HepG2 (cell line): ENCODE measurements around the gene HNRNPH3. TPM values are rescaled to one million over a fixed set of nuclear protein-coding genes. Genes with fewer than 3 reads are reported as not detected.

Experiments
- ATAC-seq: fragments of 200-7000 bp; cut with Tn5 transposase; 3 replicates; pipeline ENCODE4 v1.9.1; 2020; ENCODE audit warnings: mild to moderate bottlenecking, moderate library complexity
- BruUV-seq: library from RNA; stranded (reverse); fragments of 400-500 nt; replicated peaks from 2 replicates; lab custom pipeline; 2021; lab: Mats Ljungman, UMichigan
- CTCF ChIA-PET: fragments of 300-600 bp; formaldehyde crosslinking; extraction: SDS; loops from one replicate; lab custom pipeline; 2021; ENCODE audit warnings: low total read pairs, inconsistent platforms, low intra/inter-chr PET ratio; lab: Yijun Ruan, JAX
- POLR2A ChIA-PET: fragments of 350-600 bp; sonication (Branson Sonifier 250); formaldehyde crosslinking; loops from one replicate; lab custom pipeline; 2020; ENCODE audit warnings: antibody characterized with exemption, inconsistent platforms; lab: Yijun Ruan, JAX
- DNase-seq: peaks from one replicate; pipeline ENCODE4 v3.0.0-alpha.2; 2015; ENCODE audit warnings: low spot score
- FAIRE-seq: peaks from 3 replicates; lab custom pipeline; 2011; peaks lifted over from hg19 to GRCh38; lab: Jason Lieb, UNC
- H2AFZ ChIP-seq: one replicate; pipeline ENCODE4 v1.6.1; 2011; ENCODE audit warnings: low read length, inconsistent platforms
- H3K27ac ChIP-seq: fragments of 300-600 bp; 3 replicates; pipeline ENCODE4 v1.8.0; 2011; ENCODE audit warnings: mixed run types, mild to moderate bottlenecking, mixed read lengths, low read length, inconsistent platforms; ENCODE audit not compliant: insufficient read depth; ENCODE audit errors: extremely low read length
- H3K27me3 ChIP-seq, 2 experiments: fragments of 200-600 bp in 1 of 2; 2 replicates in 1 of 2; 3 replicates in 1 of 2; pipeline versions ENCODE4 v1.6.0 to v1.8.0; 2011; ENCODE audit warnings: low read length in 2 of 2, mild to moderate bottlenecking in 2 of 2, moderate library complexity in 2 of 2, inconsistent platforms in 1 of 2; ENCODE audit not compliant: insufficient read depth in 2 of 2, control insufficient read depth in 1 of 2
- H3K36me3 ChIP-seq, 2 experiments: fragments of 200-600 bp in 1 of 2; replicated peaks in 1 of 2; 2 replicates in 1 of 2; 3 replicates in 1 of 2; pipeline versions ENCODE4 v1.5.1 to v1.8.0; 2011; ENCODE audit warnings: low read length in 2 of 2, inconsistent platforms in 1 of 2; ENCODE audit not compliant: insufficient read depth in 2 of 2, control insufficient read depth in 1 of 2
- H3K4me1 ChIP-seq: 2 replicates; pipeline ENCODE4 v1.5.1; 2012; ENCODE audit warnings: low read length, inconsistent platforms; ENCODE audit not compliant: insufficient read depth
- H3K4me2 ChIP-seq: 2 replicates; pipeline ENCODE4 v1.6.0; 2011; ENCODE audit warnings: low read depth, low read length, inconsistent platforms
- H3K4me3 ChIP-seq, 3 experiments: fragments of 200-600 bp in 1 of 3; sonication (generic), shearing (Covaris generic) in 1 of 3; replicated peaks in 1 of 3; 2 replicates each; pipeline ENCODE4 v1.5.1; 2011 to 2016; ENCODE audit warnings: low read length in 3 of 3, inconsistent platforms in 2 of 3, low read depth in 2 of 3, mild to moderate bottlenecking in 2 of 3, control low read depth in 1 of 3, mixed read lengths in 1 of 3; ENCODE audit not compliant: insufficient read depth in 1 of 3
- H3K79me2 ChIP-seq: one replicate; pipeline ENCODE4 v1.6.1; 2011; ENCODE audit warnings: low read length, inconsistent platforms; ENCODE audit not compliant: insufficient read depth
- H3K9ac ChIP-seq: 2 replicates; pipeline ENCODE4 v1.6.0; 2011; ENCODE audit warnings: mild to moderate bottlenecking, low read depth, low read length, inconsistent platforms; ENCODE audit not compliant: insufficient read depth
- H3K9me3 ChIP-seq: 2 replicates; pipeline ENCODE4 v1.5.1; 2012; ENCODE audit warnings: mild to moderate bottlenecking, low read length
- H4K20me1 ChIP-seq: 2 replicates; pipeline ENCODE4 v1.6.0; 2011; ENCODE audit warnings: inconsistent platforms, mild to moderate bottlenecking, low read length, moderate library complexity; ENCODE audit not compliant: insufficient read depth
- AGO1 ChIP-seq: fragments of 200-400 bp; formaldehyde crosslinking; IDR thresholded peaks from 2 replicates; pipeline ENCODE4 v1.6.1; 2017; ENCODE audit warnings: mild to moderate bottlenecking, low read depth, low read length, moderate library complexity; ENCODE audit not compliant: poor library complexity, severe bottlenecking
- EED ChIP-seq: sonication (generic); formaldehyde crosslinking; IDR thresholded peaks from 2 replicates; pipeline ENCODE4 v1.5.0; 2020; ENCODE audit warnings: mild to moderate bottlenecking, missing genetic modification reagents
- MLLT10 ChIP-seq: sonication (generic); formaldehyde crosslinking; IDR thresholded peaks from 2 replicates; pipeline ENCODE4 v1.4.0; 2020; ENCODE audit warnings: missing genetic modification reagents
- U2AF1 ChIP-seq: fragments of 200-400 bp; formaldehyde crosslinking; optimal IDR thresholded peaks from 2 replicates; pipeline ENCODE3; 2017; ENCODE audit warnings: mild to moderate bottlenecking, low read depth, low read length
- ZNF563 ChIP-seq: sonication (generic); formaldehyde crosslinking; IDR thresholded peaks from 2 replicates; pipeline ENCODE4 v1.8.0; 2022; ENCODE audit warnings: mild to moderate bottlenecking, moderate library complexity, missing genetic modification reagents
- ZNF629 ChIP-seq: sonication (generic); formaldehyde crosslinking; conservative IDR thresholded peaks from 2 replicates; pipeline ENCODE4 v1.5.0; 2020; ENCODE audit warnings: missing genetic modification reagents
- ZNF713 ChIP-seq: sonication (generic); formaldehyde crosslinking; IDR thresholded peaks from 2 replicates; pipeline ENCODE4 v1.4.0; 2020; ENCODE audit warnings: mild to moderate bottlenecking, missing genetic modification reagents
- WGBS: methylation state at CpG from one replicate; pipeline ENCODE4 v1.1.6; 2017; ENCODE audit warnings: low lambda C conversion rate; 5-methylcytosine and 5-hydroxymethylcytosine counted together
- in situ Hi-C: cut with HindIII; loops from 2 replicates; pipeline ENCODE4 v1.10.0; 2017; ENCODE audit warnings: low pct_unique_long_range_greater_than_20kb; ENCODE audit not compliant: extremely low pct_ligation_motif_present
- intact Hi-C: fragments of 100-400 bp; cut with micrococcal nuclease; formaldehyde crosslinking; loops from one replicate; pipeline ENCODE4 v1.10.0; 2022; ENCODE audit not compliant: unreplicated experiment
- polyA plus RNA-seq, 8 experiments: library from polyadenylated mRNA; depleted of rRNA in 3 of 8; stranded (reverse) in 7 of 8; unstranded in 1 of 8; fragments of >200 nt; fragmentation: Illumina TruSeq in 4 of 8; extraction: Trizol in 4 of 8; gene quantifications; 2 replicates each; pipeline versions ENCODE4 v1.2.1 to v1.2.3, GENCODE V29; 2011 to 2016; ENCODE audit warnings: low read depth in 4 of 8, missing spikeins in 1 of 8, mixed read lengths in 1 of 8; ENCODE audit not compliant: insufficient read depth in 1 of 8
- total RNA-seq, 5 experiments: library from RNA; depleted of rRNA; stranded (reverse); fragments of >200 nt; fragmentation: Illumina TruSeq; extraction: Trizol; gene quantifications; 2 replicates each; pipeline ENCODE4 v1.2.3, GENCODE V29; 2016; ENCODE audit warnings: low read depth in 1 of 5
- TF ChIP-seq, protein P1 (sequence below): sonication (generic); formaldehyde crosslinking; IDR thresholded peaks from 2 replicates; pipeline ENCODE4 v1.4.0; 2020; ENCODE audit warnings: low read depth, mild to moderate bottlenecking, missing genetic modification reagents
- TF ChIP-seq, protein P2 (sequence below), 2 experiments: fragments of 450-650 bp in 1 of 2; sonication (generic) in 1 of 2; formaldehyde crosslinking; IDR thresholded peaks; 2 replicates each; pipeline versions ENCODE4 v1.5.0 to v1.8.0; 2020 to 2022; ENCODE audit warnings: mild to moderate bottlenecking in 1 of 2, missing genetic modification reagents in 1 of 2

The HNRNPH3 gene
- total and polyA plus RNA-seq, 2 of the 13 experiments (the other 11 are each of a cell fraction or from before 2014, with no cell fraction given): 46.0 to 47.7 TPM

- Histone ChIP-seq H3K4me2 (no peak overlapping the region), H2AFZ (no peak overlapping the region), H3K9ac (no peak overlapping the region), H4K20me1 (no peaks in the 10 kb centered on the region), H3K27me3 (no peaks in the 10 kb centered on the region), H3K36me3 (peaks cover 4 to 22% of the 10 kb centered on the region in 2 experiments; a peak in 3 of 5 replicates), H3K4me3 (no peak overlapping the region), H3K27ac (no peak overlapping the region), H3K9me3 (no peaks in the 10 kb centered on the region), H3K79me2 (no peaks in the 10 kb centered on the region), H3K4me1 (peaks cover 4% of the 10 kb centered on the region; the same call in 1 of the 2 replicates)
- 97% methylated on average over 2 of the region's 2 CpGs for WGBS
- TF ChIP-seq EED (CRISPR knock-in tag): no peak
- no peak for TF ChIP-seq ZNF713
- TF ChIP-seq, protein P1, sequence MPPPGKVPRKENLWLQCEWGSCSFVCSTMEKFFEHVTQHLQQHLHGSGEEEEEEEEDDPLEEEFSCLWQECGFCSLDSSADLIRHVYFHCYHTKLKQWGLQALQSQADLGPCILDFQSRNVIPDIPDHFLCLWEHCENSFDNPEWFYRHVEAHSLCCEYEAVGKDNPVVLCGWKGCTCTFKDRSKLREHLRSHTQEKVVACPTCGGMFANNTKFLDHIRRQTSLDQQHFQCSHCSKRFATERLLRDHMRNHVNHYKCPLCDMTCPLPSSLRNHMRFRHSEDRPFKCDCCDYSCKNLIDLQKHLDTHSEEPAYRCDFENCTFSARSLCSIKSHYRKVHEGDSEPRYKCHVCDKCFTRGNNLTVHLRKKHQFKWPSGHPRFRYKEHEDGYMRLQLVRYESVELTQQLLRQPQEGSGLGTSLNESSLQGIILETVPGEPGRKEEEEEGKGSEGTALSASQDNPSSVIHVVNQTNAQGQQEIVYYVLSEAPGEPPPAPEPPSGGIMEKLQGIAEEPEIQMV (CRISPR knock-in tag): no peak
- no peak for TF ChIP-seq ZNF629 (CRISPR knock-in tag)
- TF ChIP-seq ZNF563 (CRISPR knock-in tag): no peak
- TF ChIP-seq AGO1: no peak
- no peak for TF ChIP-seq U2AF1
- TF ChIP-seq, protein P2, sequence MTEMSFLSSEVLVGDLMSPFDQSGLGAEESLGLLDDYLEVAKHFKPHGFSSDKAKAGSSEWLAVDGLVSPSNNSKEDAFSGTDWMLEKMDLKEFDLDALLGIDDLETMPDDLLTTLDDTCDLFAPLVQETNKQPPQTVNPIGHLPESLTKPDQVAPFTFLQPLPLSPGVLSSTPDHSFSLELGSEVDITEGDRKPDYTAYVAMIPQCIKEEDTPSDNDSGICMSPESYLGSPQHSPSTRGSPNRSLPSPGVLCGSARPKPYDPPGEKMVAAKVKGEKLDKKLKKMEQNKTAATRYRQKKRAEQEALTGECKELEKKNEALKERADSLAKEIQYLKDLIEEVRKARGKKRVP (CRISPR knock-in tag; IDR thresholded peaks at IDR 0.05): no peak
- no peak for TF ChIP-seq MLLT10 (CRISPR knock-in tag)
- in situ Hi-C loops (no loop called here), intact Hi-C loops (no loop called here)
- POLR2A ChIA-PET: no interaction called here
- no TSS peak for BruUV-seq
- FAIRE-seq: no peak
- ATAC-seq: no peak
- DNase-seq: no peak
- CTCF ChIA-PET: no interaction called here
Measured at GRCh38 chr10:68365611-68366010, 33.7 kb downstream of the HNRNPH3 start.
